Measurements from ENCODE around the gene CFDP1.

- TF ChIP-seq CTCF (optimal IDR thresholded peaks at IDR 0.05 in 1 of 3, IDR thresholded peaks at IDR 0.05 in 1 of 3, conservative IDR thresholded peaks at IDR 0.05 in 1 of 3; ENCODE audit: extremely low read depth in 1 of 3, insufficient read depth in 2 of 3, low read length in 3 of 3): no peak
- TF ChIP-seq EZH2 (IDR thresholded peaks at IDR 0.05; ENCODE audit: low read length): no peak
Measured at GRCh38 chr16:75244225-75244809, 189.0 kb downstream of the CFDP1 start.

Measured in keratinocyte (primary cell).